ENCODE results near the gene PAIP2B.

PAIP2B gene

GRCh38 chr2:71254776-71255175 is 27.9 kb upstream of the PAIP2B start:
- no peak for DNase-seq (ENCODE audit: low spot score)
- no peak for TF ChIP-seq CTCF (IDR thresholded peaks at IDR 0.05; ENCODE audit: extremely low read depth, insufficient read depth, missing control alignments)
- in situ Hi-C loops (cut with MboI; ENCODE audit: low pct_unique_long_range_greater_than_20kb, low sequenced_read_pairs, unreplicated experiment), result no loop called here

- DNase-seq (ENCODE audit: low spot score), result no peak
- no peak for TF ChIP-seq CTCF (IDR thresholded peaks at IDR 0.05; ENCODE audit: extremely low read depth, insufficient read depth, missing control alignments)
Observed at GRCh38 chr2:71254078-71254477, 27.2 kb upstream of the PAIP2B start.

GRCh38 chr2:71253476-71253875 is 26.6 kb upstream of the PAIP2B start:
- DNase-seq (ENCODE audit: low spot score), result no peak
- in situ Hi-C loops (cut with MboI; ENCODE audit: low pct_unique_long_range_greater_than_20kb, low sequenced_read_pairs, unreplicated experiment), result no loop called here
- no peak for TF ChIP-seq CTCF (IDR thresholded peaks at IDR 0.05; ENCODE audit: extremely low read depth, insufficient read depth, missing control alignments)

More at GRCh38 chr2:71254078-71254477, 27.2 kb upstream of the PAIP2B start:
- in situ Hi-C loops (cut with MboI; ENCODE audit: low pct_unique_long_range_greater_than_20kb, low sequenced_read_pairs, unreplicated experiment), result no loop called here

GRCh38 chr2:71252862-71253261 is 26.0 kb upstream of the PAIP2B start:
- DNase-seq (ENCODE audit: low spot score), result no peak
- no peak for TF ChIP-seq CTCF (IDR thresholded peaks at IDR 0.05; ENCODE audit: extremely low read depth, insufficient read depth, missing control alignments)
- in situ Hi-C loops (cut with MboI; ENCODE audit: low pct_unique_long_range_greater_than_20kb, low sequenced_read_pairs, unreplicated experiment), result no loop called here

- no peak for DNase-seq (ENCODE audit: low spot score)
- in situ Hi-C loops (cut with MboI; ENCODE audit: low pct_unique_long_range_greater_than_20kb, low sequenced_read_pairs, unreplicated experiment), result no loop called here
- TF ChIP-seq CTCF (IDR thresholded peaks at IDR 0.05; ENCODE audit: extremely low read depth, insufficient read depth, missing control alignments), result no peak
Observed at GRCh38 chr2:71250935-71251334, 24.0 kb upstream of the PAIP2B start.

GRCh38 chr2:71244302-71244660 is 17.4 kb upstream of the PAIP2B start:
- in situ Hi-C loops (cut with MboI; ENCODE audit: low pct_unique_long_range_greater_than_20kb, low sequenced_read_pairs, unreplicated experiment), result no loop called here
- no peak for TF ChIP-seq CTCF (IDR thresholded peaks at IDR 0.05; ENCODE audit: extremely low read depth, insufficient read depth, missing control alignments)
- DNase-seq (ENCODE audit: low spot score), result no peak
